Panc1 (cell line): Measurements from ENCODE around the gene TAC4. TPM values are rescaled to one million over a fixed set of nuclear protein-coding genes. Genes with fewer than 3 reads are reported as not detected.

Source experiments
- ATAC-seq: fragments of 200-7000 bp; cut with Tn5 transposase; 2 replicates; pipeline ENCODE4 v1.9.1; 2020; ENCODE audit warnings: mild to moderate bottlenecking, moderate library complexity
- BruUV-seq: library from RNA; stranded (reverse); fragments of 400-500 nt; replicated peaks from 2 replicates; lab custom pipeline; 2021; lab: Mats Ljungman, UMichigan
- CTCF ChIA-PET: fragments of 300-600 bp; sonication (Branson Sonifier 250); formaldehyde crosslinking; loops from one replicate; lab custom pipeline; 2022; ENCODE audit warnings: antibody characterized with exemption; lab: Charles Lee
- POLR2A ChIA-PET: fragments of 300-600 bp; sonication (Branson Sonifier 250); formaldehyde crosslinking; loops from one replicate; lab custom pipeline; 2022; ENCODE audit warnings: antibody characterized with exemption; lab: Charles Lee
- DNase-seq: peaks from one replicate; pipeline ENCODE4 v3.0.0-alpha.2; 2010; ENCODE audit warnings: low read depth, low spot score
- H3K27ac ChIP-seq: 2 replicates; pipeline ENCODE4 v1.5.1; 2011; ENCODE audit warnings: mild to moderate bottlenecking, low read length, inconsistent platforms
- H3K27me3 ChIP-seq: fragments of 200-500 bp; sonication (Bioruptor generic); 2 replicates; pipeline ENCODE4 v1.6.0; 2014; ENCODE audit warnings: low read length, inconsistent platforms; ENCODE audit not compliant: control insufficient read depth, insufficient read depth
- H3K36me3 ChIP-seq: fragments of 200-500 bp; sonication (Bioruptor generic); 2 replicates; pipeline ENCODE4 v1.5.1; 2014; ENCODE audit warnings: inconsistent platforms, mild to moderate bottlenecking, low read length, moderate library complexity; ENCODE audit not compliant: control insufficient read depth, insufficient read depth
- H3K4me1 ChIP-seq: 2 replicates; pipeline ENCODE4 v1.5.1; 2011; ENCODE audit warnings: inconsistent platforms, mild to moderate bottlenecking, low read length, moderate library complexity; ENCODE audit not compliant: control insufficient read depth, insufficient read depth
- H3K4me3 ChIP-seq, 2 experiments: 2 replicates each; pipeline ENCODE4 v1.5.1; 2011 to 2012; ENCODE audit warnings: low read depth in 2 of 2, low read length in 2 of 2, mild to moderate bottlenecking in 2 of 2, inconsistent platforms in 1 of 2, moderate library complexity in 1 of 2
- H3K9me3 ChIP-seq: fragments of 200-500 bp; sonication (Bioruptor generic); 2 replicates; pipeline ENCODE4 v1.5.1; 2014; ENCODE audit warnings: low read depth, mild to moderate bottlenecking, inconsistent platforms, low read length, moderate library complexity; ENCODE audit not compliant: control insufficient read depth, insufficient read depth
- POLR2AphosphoS5 ChIP-seq: IDR thresholded peaks from 2 replicates; pipeline ENCODE4 v1.6.1; 2012; ENCODE audit warnings: mild to moderate bottlenecking, low read depth, low read length, moderate library complexity
- SIN3A ChIP-seq: IDR thresholded peaks from 2 replicates; pipeline ENCODE4 v1.6.1; 2012; ENCODE audit warnings: low read depth, mild to moderate bottlenecking, low read length, moderate library complexity, borderline replicate concordance; ENCODE audit not compliant: insufficient read depth
- TCF7L2 ChIP-seq: IDR thresholded peaks from 2 replicates; pipeline ENCODE4 v1.6.1; 2011; ENCODE audit warnings: mild to moderate bottlenecking, low read depth, low read length, inconsistent platforms
- in situ Hi-C: cut with HindIII; loops from 2 replicates; pipeline ENCODE4 v1.10.0; 2016; ENCODE audit warnings: low sequenced_read_pairs, low pct_unique_long_range_greater_than_20kb
- intact Hi-C: fragments of 100-400 bp; cut with micrococcal nuclease; formaldehyde crosslinking; loops from one replicate; pipeline ENCODE4 v1.10.0; 2022; ENCODE audit not compliant: unreplicated experiment
- total RNA-seq: library from RNA; stranded (reverse); gene quantifications from one replicate; pipeline ENCODE4 v1.2.1, GENCODE V29; 2021; ENCODE audit not compliant: unreplicated experiment
- TF ChIP-seq, protein P1 (sequence below): fragments of 450-650 bp; IDR thresholded peaks from 2 replicates; pipeline ENCODE4 v1.5.1; 2017; ENCODE audit warnings: mild to moderate bottlenecking
- TF ChIP-seq, protein P2 (sequence below), 2 experiments: IDR thresholded peaks; 2 replicates each; pipeline ENCODE4 v1.6.1; 2011 to 2012; ENCODE audit warnings: low read depth in 2 of 2, control low read depth in 1 of 2, low read length in 1 of 2, mild to moderate bottlenecking in 1 of 2, moderate library complexity in 1 of 2; ENCODE audit not compliant: insufficient read depth in 1 of 2

The TAC4 gene
- total RNA-seq, 1 experiment from 2014 or later = not detected

DNA sequence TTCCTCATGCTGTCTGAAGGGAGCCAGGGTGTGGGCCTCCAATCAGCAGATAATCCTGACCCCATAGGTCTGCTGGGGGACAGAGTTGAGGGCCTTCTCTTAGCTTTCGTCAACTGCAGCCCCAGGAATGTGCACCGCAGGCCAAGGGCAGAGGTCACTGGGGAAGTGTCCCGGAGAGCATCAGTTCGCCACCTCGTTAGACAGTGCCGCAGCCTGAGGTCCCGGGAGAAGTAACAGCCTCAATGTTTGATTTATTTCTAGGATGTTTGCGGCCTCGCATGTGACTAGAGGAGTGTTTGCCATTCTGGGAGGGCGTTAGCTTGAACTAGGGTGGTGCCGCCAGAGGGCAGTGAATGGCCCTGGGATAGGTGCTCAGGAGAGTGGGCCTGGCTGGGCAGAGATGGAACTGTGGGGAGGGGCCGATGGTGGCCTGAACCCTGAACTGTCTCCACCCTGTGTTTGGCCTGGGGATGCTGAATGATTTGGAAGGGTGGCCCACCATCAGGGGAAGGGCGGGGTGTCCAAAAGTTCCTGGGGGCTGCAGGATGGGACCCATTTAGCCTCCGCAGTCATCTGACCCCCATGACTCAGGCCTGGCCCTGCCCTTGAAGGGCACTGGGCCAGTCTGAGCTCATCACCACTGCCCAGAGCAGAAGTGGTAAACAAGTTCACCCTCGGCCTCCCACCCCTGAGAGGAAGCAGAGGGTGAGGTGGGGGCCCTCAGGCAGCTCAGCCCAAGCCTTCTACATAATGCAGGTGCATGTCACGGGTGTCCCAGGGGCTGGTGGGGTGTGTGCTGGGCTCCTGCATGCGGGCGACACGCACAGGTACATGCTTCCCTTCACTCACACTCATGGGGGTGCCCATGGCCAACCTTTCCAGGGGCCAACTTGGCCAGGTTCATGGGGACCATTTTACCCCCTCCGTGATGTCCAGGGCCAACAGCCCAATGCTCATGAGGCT is 12.4 kb upstream of the TAC4 start:
- H3K27ac ChIP-seq = no peak overlapping the region
- peaks cover 3% of the 10 kb centered on the region; the same call in 1 of the 2 replicates for H3K4me1 ChIP-seq
- no TSS peak for BruUV-seq
- TF ChIP-seq, protein P1, sequence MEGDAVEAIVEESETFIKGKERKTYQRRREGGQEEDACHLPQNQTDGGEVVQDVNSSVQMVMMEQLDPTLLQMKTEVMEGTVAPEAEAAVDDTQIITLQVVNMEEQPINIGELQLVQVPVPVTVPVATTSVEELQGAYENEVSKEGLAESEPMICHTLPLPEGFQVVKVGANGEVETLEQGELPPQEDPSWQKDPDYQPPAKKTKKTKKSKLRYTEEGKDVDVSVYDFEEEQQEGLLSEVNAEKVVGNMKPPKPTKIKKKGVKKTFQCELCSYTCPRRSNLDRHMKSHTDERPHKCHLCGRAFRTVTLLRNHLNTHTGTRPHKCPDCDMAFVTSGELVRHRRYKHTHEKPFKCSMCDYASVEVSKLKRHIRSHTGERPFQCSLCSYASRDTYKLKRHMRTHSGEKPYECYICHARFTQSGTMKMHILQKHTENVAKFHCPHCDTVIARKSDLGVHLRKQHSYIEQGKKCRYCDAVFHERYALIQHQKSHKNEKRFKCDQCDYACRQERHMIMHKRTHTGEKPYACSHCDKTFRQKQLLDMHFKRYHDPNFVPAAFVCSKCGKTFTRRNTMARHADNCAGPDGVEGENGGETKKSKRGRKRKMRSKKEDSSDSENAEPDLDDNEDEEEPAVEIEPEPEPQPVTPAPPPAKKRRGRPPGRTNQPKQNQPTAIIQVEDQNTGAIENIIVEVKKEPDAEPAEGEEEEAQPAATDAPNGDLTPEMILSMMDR = peak; percentile 7; the same call in 1 of the 2 replicates
- TF ChIP-seq, protein P2, sequence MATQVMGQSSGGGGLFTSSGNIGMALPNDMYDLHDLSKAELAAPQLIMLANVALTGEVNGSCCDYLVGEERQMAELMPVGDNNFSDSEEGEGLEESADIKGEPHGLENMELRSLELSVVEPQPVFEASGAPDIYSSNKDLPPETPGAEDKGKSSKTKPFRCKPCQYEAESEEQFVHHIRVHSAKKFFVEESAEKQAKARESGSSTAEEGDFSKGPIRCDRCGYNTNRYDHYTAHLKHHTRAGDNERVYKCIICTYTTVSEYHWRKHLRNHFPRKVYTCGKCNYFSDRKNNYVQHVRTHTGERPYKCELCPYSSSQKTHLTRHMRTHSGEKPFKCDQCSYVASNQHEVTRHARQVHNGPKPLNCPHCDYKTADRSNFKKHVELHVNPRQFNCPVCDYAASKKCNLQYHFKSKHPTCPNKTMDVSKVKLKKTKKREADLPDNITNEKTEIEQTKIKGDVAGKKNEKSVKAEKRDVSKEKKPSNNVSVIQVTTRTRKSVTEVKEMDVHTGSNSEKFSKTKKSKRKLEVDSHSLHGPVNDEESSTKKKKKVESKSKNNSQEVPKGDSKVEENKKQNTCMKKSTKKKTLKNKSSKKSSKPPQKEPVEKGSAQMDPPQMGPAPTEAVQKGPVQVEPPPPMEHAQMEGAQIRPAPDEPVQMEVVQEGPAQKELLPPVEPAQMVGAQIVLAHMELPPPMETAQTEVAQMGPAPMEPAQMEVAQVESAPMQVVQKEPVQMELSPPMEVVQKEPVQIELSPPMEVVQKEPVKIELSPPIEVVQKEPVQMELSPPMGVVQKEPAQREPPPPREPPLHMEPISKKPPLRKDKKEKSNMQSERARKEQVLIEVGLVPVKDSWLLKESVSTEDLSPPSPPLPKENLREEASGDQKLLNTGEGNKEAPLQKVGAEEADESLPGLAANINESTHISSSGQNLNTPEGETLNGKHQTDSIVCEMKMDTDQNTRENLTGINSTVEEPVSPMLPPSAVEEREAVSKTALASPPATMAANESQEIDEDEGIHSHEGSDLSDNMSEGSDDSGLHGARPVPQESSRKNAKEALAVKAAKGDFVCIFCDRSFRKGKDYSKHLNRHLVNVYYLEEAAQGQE (IDR thresholded peaks at IDR 0.05; ENCODE audit: insufficient read depth in 1 of 2, low read depth in 2 of 2, low read length in 1 of 2) = no peak
- no peaks in the 10 kb centered on the region for H3K36me3 ChIP-seq
- POLR2A ChIA-PET = no interaction called here
- intact Hi-C loops (loop anchor here (10.0 kb wide), 1 partner anchor 285 kb away; the partner anchor contains the start of gene NXPH3), in situ Hi-C loops (no loop called here)
- no peak for DNase-seq
- CTCF ChIA-PET = interaction anchor here (0.9 to 4.9 kb wide), 3 partner anchors 129 to 137 kb away, joined by 3 to 55 read pairs (median 3); partner anchors contain the start of gene DLX3
- no peak overlapping the region for H3K4me3 ChIP-seq
- no peaks in the 10 kb centered on the region for H3K9me3 ChIP-seq
- peak; percentile 64 for ATAC-seq
- H3K27me3 ChIP-seq = no peaks in the 10 kb centered on the region

DNA sequence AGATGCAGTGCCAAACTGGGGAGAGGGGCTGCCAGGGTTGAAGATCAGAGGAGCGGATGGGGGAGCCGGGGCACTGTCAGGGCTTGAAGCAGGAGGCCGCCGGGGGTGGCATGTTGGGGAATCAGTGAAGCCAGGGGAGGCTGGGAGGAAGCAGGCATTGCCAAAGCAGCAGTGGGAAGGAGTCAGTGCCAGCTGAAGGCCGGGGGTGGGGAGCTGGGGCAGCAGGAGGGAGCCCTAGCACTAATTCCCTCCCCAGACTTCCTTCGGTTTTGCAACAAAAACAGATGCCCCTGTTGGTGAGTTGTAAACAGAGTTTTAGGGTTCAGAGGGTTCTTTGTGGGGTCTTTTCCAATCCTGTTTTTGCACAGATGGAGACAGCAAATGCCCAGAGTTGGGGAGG is 10.9 kb upstream of the TAC4 start:
- Histone ChIP-seq H3K4me3 (no peak overlapping the region), H3K27me3 (peaks cover 8% of the 10 kb centered on the region; the same call in 1 of the 2 replicates), H3K27ac (no peak overlapping the region), H3K4me1 (peaks cover 3% of the 10 kb centered on the region; the same call in 1 of the 2 replicates), H3K36me3 (no peaks in the 10 kb centered on the region), H3K9me3 (no peaks in the 10 kb centered on the region)
- DNase-seq = no peak
- ChIA-PET CTCF (interaction anchor here (1.0 kb wide), 1 partner anchor 140 kb away, joined by 4 read pairs; no protein-coding TSS in a partner anchor), POLR2A (no interaction called here)
- in situ Hi-C loops (no loop called here), intact Hi-C loops (loop anchor here (10.0 kb wide), 1 partner anchor 284 kb away; the partner anchor contains the start of gene NXPH3)
- no peak for ATAC-seq
- no peak for TF ChIP-seq SIN3A
- no TSS peak for BruUV-seq

DNA sequence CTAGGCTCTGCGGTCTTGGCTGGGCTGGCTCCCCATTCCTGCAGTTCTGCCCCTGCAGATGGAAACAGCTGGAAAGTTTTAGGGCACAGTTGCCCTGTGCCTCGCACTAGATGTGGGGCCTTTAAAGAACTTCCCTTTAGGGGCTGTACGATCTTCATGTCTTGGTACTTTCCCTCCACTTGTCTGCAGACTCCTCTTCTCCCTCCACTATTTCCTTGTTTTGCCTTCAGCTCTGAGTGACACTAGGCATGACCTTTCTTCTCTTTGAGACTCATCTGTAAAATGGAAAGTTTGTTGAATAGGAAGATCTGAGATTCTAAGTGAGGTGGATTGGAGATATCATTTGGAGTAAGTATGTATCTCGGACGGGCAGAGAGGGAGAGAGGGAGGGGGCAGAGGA is 6.3 kb upstream of the TAC4 start:
- Histone ChIP-seq H3K4me1 (peaks cover 3% of the 10 kb centered on the region; the same call in 1 of the 2 replicates), H3K27ac (no peak overlapping the region), H3K4me3 (no peak overlapping the region), H3K27me3 (peaks cover 23% of the 10 kb centered on the region), H3K9me3 (no peaks in the 10 kb centered on the region), H3K36me3 (no peaks in the 10 kb centered on the region)
- intact Hi-C loops (loop anchor here (10.0 kb wide), 1 partner anchor 279 kb away; the partner anchor contains the start of gene NXPH3), in situ Hi-C loops (no loop called here)
- no peak for DNase-seq
- no peak for TF ChIP-seq SIN3A
- TF ChIP-seq, protein P2 (IDR thresholded peaks at IDR 0.05; ENCODE audit: insufficient read depth in 1 of 2, low read depth in 2 of 2, low read length in 1 of 2) = no peak
- TF ChIP-seq POLR2AphosphoS5 = no peak
- TF ChIP-seq, protein P1 = no peak
- no peak for TF ChIP-seq TCF7L2
- ChIA-PET CTCF (no interaction called here), POLR2A (no interaction called here)
- BruUV-seq = no TSS peak
- ATAC-seq = no peak
